ENCODE measurements around the gene AGTPBP1.

The AGTPBP1 gene

GRCh38 chr9:85516976-85517637 is 224.6 kb downstream of the AGTPBP1 start:
- intact Hi-C loops (cut with DNase I), result no loop called here
- DNase-seq, result peak in 1 of 42 donors; percentile 28

GRCh38 chr9:85516455-85516854 is 225.3 kb downstream of the AGTPBP1 start:
- intact Hi-C loops (cut with DNase I), result no loop called here
- no peak for DNase-seq

DNA sequence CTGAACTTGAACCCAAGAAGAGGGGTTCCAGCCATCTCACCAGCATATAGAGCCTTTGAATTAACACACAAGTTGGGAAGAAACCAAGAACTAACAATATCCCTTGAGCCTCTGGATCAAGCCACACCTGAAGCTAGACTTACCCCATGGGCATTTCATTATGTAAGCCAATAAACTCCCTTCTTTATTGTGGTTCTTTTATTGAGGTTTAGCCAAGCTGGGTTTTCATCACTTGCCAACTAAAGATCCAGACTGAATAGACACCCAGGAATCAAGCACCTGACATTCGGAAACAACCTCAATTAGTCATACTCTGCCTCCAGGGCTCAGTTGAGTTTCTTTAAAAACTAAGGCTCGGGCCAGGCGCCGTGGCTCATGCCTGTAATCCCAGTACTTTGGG is 226.7 kb downstream of the AGTPBP1 start:
- no peak for DNase-seq
- intact Hi-C loops (cut with DNase I), result no loop called here

DNA sequence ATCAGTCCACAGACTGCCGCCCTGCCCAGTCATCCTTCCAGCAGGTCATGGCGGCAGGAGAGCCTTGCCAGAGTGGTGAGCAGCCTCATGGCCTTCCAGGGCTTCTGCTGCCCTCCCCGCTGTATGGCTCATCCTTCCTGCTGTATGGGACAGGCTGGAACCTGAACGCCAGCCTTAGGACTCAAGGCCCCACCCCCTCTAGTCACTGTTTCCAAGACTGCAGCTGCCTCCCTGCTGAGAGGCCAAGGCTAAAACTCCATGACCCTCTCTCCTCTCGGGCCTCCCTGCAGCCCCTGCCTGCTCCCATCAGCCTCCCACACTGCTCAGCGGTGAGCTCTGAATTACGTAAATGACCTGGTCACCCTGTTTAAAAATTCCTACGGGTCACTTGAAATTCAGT is 227.5 kb downstream of the AGTPBP1 start:
- DNase-seq, result no peak
- intact Hi-C loops (cut with DNase I), result no loop called here

GRCh38 chr9:85511746-85512145 is 230.0 kb downstream of the AGTPBP1 start:
- no peak for DNase-seq
- intact Hi-C loops (cut with DNase I), result no loop called here

- intact Hi-C loops (cut with DNase I), result no loop called here
Measured at GRCh38 chr9:85510830-85511504, 230.8 kb downstream of the AGTPBP1 start.

GRCh38 chr9:85508616-85509015 is 233.1 kb downstream of the AGTPBP1 start:
- DNase-seq, result peak in 10 of 42 donors; percentile 13 to 72 (median 32)
- intact Hi-C loops (cut with DNase I), result no loop called here

More at GRCh38 chr9:85510830-85511504, 230.8 kb downstream of the AGTPBP1 start:
- DNase-seq, result peak in 1 of 42 donors; percentile 23

DNA sequence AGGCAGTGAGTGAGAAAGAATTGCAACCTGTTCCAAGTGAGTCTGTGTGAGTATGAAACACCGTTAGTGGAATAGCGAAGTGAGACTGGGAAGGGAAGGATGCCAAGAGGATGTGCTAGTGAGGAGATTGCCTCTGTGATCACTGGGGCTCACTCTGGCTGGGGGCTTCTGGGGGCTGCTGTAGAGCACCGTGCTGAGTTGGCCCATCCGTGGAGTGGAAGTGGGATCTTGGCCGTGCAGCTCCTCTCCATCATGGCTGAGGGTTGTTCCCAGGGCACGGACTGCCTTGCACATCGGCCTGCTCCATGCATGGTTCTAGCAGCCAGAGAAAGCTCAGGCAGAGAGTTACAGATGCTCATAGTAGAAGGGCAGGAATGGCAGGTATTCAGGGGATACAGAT is 236.1 kb downstream of the AGTPBP1 start:
- no peak for DNase-seq

DNA sequence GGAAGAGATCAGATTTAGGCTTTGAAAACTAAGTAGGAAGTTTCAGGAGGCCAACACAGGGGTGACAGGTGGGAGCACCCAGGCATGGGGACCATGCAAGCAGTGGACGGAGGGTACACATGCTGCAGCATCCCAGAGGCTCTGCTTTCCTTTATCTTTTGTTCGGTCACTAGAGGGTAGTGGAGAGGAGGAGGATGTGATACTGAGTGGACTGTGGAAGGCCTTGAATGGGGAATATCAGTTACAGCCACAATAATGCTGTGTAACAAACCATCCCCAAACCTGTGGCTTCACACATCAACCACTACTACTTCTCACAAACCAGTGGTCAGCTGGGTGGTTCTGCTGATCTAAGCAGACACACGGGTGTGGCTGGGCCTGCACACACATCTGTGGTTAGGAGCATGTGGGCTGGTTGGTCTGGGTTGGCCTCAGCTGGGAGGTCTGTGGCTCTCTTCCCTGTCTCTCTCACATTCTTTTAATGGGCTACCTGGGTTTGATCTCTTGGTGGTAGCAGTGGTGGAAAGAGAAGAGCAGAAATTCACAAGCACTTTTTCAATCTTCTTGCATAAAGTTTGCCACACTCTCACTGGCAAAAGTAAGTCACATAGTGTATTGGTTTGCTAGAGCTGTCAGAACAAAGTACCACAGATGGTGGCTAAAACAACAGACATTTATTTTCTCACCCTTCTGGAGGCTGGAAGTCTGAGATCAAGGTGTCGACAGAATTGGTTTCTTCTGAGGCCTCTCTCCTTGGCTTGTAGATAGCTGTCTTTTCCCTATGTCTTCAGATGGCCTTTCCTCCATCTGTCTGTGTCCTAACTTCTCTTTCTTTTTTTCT is 238.7 kb downstream of the AGTPBP1 start:
- peak in 1 of 42 donors; percentile 17 for DNase-seq
- intact Hi-C loops (cut with DNase I), result no loop called here

More for the DNA sequence above, 236.1 kb downstream of the AGTPBP1 start:
- intact Hi-C loops (cut with DNase I), result no loop called here

DNA sequence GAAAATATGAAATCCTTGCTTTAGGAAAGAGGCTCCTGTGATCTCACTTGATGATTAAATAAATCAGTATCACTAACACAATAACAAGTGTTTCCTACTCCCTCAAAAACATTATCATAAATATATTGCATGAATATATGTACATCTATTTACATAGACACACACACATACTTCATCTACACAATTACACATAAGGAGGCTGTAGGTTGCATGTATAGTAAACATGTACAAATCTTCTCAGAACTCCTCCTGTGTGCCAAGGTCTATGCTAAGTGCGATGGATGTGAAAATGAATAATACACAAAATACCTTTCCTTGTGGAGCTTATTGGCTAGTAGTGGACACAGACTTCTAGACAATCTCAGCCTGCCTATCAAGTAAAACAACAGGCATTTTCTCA is 239.9 kb downstream of the AGTPBP1 start:
- intact Hi-C loops (cut with DNase I), result no loop called here
- DNase-seq, result no peak

DNA sequence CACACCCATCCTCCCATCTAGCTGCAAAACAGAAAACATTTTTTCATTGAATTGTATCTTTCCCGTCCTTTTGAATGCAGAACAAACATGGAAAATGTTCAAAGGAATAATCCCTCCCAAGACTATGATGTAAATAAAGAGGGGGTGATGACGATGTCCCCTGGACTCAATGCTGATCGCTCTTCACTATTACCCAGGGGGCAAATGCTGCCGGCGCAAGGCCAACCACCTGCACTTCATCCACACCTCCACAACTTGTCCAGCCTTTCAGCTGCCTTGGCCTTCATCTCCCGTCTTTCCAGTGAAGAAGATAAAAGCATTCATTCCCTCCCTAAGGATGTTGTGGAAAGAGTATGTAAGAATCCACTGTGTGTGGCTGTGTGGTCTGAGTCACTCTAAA is 240.3 kb downstream of the AGTPBP1 start:
- intact Hi-C loops (cut with DNase I), result no loop called here
- DNase-seq, result no peak
